ENCODE measurements around the gene ZNF484.
"Not testable (repeated sequence)": the region's sequence is repeated elsewhere in the genome, so short reads cannot be mapped to it uniquely, and the experiment has no call there.

Gene ZNF484

DNA sequence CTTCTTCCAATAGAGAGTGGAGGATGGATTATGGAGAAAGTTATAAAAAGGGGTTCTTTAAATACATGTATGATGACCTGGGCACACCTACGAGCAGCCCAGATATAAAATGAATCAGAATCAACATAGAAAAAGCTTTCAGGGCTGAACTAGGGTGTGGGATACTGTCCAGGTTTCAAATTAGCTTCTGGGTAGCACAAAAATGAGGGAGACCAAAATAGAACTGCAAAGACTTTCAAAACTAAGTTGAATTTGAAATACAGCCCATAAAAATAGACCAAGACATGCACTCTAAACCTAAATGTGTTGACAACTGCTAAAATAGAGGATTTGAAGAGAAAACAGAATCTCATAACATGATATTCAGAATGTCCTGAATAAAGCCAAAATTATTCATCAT, 17.0 kb downstream of the ZNF484 start:
- DNase-seq (ENCODE audit: low read depth in 3 of 3), result no peak

DNA sequence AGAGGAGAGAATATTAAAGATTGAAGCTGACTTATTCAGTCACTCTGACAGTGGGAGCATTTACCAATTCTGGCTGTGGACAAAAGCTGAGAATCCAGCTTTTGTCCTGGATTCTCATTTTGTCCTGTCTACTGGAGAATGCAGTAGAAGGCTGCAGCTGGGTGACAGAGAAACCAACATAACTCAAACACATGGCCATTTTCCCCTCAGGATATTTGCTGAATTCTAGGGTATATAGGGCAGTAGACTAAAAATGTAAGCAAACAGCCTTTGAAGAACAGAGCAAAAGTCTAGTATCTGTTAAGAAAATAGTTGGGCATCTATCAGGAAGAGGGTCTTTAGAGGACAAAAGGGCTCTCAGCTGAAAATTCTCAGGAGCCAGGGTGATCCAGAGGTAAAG, 20.6 kb downstream of the ZNF484 start:
- DNase-seq (ENCODE audit: low read depth in 3 of 3), result no peak

DNA sequence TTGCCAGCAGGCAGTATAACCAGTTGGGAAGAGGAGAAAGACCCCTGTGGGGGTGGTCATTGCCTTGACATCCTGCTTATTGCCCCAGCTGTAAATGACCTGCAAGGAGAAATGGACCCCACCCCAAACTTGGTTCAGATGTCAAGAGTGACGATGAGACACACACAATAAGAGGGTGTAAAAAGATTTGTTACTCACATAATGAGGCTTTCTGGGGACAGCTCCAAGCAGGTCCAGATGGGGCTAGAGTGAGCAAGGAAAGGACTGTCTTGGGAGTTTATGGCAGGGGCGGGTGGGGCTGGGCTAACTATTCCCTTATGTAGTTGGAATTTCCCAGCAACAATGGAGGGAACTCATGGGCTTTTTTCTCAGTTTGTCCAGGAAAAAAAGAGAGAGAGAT, 24.1 kb downstream of the ZNF484 start:
- no peak for DNase-seq (ENCODE audit: low read depth in 3 of 3)

DNA sequence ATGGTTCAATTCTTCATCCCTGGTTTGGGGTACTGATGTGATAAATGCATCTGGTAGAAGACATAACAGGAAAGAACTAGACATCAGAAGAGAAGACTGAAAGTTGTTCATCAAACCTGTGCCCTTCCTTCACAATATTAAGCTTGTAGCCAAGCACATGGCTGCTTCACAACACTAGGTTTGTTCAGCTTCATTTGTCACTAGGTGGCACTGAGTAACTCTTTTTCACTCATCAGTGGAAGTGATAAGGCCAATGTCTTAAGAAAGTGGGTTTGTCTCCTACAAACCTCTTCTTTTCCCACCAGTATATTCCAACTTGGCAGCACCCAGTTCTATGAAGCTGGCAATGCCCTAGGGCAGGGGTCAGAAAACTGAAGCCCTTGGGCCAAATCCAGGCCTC, 26.9 kb downstream of the ZNF484 start:
- DNase-seq (ENCODE audit: low read depth in 3 of 3), result no peak

DNA sequence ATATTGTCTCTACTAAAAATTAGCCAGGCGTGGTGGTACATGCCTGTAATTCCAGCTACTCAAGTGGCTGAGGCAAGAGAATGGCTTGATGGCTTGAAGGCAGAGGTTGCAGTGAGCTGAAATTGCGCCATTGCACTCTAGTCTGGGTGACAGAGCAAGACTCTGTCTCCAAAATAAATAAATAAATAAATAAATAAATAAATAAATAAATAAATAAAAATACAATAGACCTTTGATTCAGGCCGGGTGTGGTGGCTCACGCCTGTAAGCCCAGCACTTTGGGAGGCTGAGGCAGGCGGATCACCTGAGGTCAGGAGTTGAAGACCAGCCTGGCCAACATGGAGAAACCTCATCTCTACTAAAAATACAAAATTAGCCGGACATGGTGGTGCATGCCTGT, 29.1 kb downstream of the ZNF484 start:
- DNase-seq (ENCODE audit: low read depth in 3 of 3), result not testable (repeated sequence)

DNA sequence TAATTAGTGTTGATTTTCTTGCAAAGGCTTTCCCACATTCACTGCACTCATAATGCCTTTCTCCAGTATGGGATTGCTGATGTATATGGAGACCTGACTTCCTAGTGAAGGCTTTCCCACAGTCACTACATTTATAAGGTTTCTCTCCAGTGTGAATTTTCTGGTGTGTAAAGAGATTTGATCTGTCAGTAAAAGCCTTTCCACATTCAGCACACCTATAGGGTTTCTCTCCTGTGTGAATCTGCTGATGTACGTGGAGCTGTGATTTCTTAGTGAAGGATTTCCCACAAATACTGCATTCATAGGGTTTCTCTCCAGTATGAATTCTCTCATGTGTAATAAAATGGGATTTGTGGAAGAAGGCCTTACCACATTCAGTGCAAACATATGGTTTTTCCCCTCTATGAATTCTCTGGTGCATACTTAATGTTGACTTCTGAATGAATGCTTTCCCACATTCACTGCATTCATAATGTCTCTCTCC, 31.1 kb downstream of the ZNF484 start:
- DNase-seq (ENCODE audit: low read depth in 3 of 3), result no peak

DNA sequence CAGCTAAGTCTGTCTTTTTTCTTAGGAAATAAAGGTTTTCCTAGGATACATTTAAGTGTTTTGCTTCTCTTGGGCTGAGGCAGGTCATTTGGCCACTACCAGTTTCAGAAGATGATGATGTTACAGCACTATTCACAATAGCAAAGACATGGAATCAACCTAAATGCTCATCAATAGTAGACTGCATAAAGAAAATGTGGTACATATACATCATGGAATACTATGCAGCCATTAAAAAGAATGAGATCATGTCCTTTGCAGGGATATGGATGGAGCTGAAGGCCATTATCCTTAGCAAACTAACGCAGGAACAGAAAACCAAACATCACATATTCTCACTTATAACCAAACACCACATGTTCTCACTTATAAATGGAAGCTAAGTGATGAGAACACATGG, 39.4 kb downstream of the ZNF484 start:
- not testable (repeated sequence) for DNase-seq (ENCODE audit: low read depth in 3 of 3)

DNA sequence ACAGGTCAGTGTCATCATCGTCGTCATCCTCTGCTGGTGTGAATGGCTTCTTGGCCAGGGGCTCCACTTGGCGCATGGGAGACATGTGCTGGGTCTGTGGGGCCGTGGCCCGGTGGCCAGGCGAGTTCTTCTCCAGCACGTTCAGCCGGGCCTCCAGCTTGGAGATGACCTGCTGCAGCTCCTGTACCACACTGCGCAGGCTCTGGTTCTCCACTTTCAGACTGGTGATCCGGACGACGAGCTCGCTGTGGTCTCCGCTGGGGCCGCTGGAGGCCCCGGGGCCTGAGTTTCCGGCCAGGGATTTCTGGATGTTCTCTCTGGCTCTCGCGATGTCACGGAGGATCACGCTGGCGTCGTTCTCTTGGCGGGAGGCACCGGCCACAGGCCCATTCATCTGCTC, 40.6 kb downstream of the ZNF484 start:
- DNase-seq (ENCODE audit: low read depth in 3 of 3), result no peak

DNA sequence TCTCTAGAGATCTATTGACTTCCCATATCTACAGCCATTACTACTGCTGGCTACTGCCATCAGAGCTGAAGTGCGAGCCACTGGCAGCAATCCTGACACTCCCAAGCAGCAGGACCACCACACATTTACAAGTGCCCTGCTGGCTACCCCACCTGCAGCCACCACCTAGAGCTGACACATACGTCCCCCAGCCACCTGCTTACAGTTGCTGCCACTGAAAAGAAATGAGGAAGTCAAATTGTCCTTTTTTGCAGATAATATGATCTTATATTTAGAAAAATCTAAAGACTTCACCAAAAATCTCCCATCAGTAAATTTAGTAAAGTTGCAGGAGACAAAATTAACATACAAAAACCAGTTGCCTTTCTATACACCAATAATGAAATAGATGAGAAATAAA, 48.4 kb downstream of the ZNF484 start:
- no peak for DNase-seq (ENCODE audit: low read depth in 3 of 3)

DNA sequence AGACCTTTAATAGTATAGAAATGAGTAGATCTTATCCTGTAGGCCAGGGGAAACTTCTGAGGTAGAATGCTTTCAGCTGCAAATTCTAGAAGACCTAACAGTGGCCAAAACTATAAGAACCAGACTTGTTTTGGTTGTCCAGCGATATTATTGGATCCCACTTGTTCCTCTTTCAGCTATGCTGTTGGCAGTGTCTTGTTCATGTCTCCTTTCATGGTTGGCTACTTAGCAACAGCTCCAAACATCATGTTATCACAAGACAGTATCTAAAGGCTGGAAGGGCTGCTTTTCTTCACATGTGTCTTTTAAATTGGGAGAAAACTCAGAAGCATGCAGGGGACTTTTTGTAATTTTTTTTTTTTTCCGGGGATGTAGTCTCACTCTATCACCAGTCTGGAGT, 52.8 kb downstream of the ZNF484 start:
- not testable (repeated sequence) for DNase-seq (ENCODE audit: low read depth in 3 of 3)

DNA sequence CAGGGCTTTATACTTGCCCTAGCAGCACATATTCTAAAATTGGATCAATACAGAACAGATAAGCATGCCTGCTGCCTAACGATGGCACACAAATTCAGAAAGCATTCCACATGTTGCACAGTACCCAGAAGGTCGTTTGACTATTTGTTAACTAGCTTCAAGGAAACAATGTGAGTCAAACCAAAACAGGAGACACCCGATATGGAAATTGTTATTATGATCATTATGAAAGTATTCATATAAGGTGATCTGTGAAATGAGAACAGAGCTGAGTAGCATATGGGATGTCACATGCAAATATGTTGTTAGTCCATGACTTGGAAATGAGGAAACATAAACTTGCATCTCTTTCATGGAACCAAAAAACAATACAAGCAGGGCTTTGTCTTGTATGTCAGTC, 56.9 kb downstream of the ZNF484 start:
- no peak for DNase-seq (ENCODE audit: low read depth in 3 of 3)

DNA sequence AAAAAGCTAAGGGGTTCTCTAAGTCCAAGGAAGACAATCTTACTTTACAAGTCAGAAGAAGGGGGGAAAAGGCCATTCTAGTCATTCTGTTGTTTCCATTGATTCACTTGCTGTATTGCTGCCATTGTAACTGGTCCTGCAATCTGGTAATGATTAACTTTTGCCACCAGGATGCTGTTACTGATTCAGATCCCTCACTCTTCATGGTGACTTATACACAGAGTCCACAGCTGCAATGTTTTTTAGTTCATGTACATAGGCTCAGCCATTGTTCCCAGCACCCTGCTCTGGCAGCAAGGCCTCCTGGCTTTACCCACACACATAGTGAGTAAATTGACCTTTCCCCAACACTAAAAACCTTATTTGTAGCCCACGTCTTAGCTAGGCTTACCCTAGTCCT, 57.9 kb downstream of the ZNF484 start:
- not testable (repeated sequence) for DNase-seq (ENCODE audit: low read depth in 3 of 3)

DNA sequence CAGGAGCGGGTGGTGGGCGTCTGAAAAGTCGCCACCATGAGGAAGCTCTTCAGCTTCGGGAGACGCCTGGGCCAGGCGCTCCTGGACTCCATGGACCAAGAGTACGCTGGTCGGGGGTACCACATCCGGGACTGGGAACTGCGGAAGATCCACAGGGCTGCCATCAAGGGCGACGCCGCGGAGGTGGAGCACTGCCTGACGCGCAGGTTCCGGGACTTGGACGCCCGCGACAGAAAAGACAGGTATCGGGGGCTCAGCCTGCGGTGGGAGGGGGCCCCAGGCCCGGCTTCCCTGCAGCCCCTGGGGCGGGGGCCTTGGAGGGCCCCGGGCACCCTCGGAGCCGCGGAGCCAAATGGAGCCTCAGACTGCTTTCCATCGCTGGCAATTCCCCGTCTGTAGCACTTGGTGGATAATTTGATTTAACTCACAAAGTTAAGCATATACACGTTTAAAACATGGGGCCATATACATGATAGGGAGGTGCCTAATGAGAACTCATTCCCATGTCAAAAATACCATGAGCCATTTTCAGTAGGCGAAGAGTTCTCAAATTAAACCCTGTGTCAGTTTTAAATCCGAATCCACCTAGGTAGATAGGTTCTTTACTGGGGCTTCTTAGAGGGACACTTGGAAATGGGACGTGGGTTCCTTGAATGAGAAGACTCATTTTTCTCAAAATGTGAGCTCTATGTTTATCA, 68.1 kb downstream of the ZNF484 start:
- DNase-seq (ENCODE audit: low read depth in 3 of 3), result not testable (repeated sequence)

DNA sequence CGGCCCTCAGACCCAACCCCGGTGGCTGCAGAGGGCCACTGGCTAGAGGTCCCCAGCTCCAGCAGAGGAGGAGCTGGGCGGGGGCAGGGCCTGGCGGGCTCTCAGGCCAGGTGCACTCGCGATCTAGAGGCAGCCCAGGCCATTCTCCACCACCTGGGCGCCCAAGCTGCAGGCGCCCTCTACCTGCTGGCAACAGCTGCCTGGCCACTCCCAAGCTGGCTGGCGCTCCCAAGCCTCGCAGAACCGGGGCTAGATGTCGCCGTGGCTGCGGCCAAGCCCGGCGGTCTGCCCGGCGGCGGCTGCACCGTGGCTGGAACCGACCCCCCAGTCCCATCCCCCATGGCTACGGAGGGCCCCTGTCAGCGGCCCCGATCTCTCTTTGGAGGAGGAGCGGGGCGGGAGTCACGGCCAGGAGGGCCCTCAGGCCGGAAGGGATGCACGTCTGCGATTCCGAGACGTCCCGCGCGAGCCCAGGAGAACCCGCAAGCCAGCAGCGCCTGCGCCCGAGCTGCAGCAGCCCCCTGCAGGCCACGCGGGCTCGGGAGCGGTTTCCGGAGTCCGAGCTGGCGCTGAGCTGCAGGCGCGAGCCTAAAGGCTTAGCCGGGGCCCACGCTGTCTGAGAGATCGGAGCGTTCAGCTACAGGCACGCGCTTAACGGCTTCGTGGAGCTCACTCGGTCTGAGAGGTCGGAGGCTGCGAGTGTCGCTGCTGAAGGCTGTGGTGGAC, 68.9 kb downstream of the ZNF484 start:
- peak; percentile 4 to 26 (median 18) for DNase-seq (ENCODE audit: low read depth in 3 of 3)

DNA sequence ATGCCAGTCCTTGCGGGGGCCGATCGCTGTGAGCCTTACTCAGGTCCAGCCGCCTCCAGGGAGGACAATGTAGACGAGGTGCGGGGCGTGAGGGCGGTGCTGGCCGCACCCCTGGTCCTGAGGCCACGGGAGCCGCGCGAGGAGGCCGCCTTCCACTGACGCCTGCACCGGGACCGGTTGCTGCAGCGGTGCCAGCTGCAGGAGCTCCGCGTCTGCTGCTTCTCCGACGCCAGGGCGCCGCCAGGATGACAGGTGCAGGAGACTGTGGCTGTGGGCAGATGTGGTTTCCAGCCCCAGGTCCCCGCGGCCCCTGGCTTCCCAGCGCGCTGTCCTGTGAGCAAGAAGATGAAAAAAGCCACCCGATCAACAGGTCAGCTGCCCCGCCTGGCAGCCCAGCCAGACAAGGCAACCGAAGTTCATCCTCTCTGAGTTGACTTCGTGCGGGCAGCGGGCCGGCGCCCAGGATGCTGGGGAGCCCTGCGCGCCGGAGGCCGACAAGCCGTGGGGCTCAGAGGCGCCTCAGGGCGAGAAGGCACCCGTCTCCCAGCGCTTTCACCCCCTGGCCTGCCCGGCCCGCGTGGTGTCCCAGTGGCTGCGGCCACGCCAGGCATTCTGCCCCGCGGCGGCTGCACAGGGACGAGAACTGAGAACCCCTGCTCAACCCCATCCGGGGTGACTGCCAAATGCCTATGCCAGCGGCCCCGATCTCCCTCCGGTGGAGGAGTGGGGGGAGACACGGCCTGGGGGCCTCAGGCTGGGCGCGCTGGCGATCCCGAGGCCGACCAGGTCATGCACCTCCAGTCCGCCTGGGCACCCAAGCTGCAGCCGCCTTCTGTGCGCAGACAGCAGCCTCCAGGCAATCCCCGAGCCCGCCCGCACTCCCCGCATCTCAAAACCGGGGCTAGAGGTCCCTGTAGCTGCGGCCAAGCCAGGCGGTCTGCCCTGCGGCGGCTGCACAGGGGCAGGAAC, 69.8 kb downstream of the ZNF484 start:
- peak in 1 of 3 experiments; percentile 23 for DNase-seq (ENCODE audit: low read depth in 3 of 3)

DNA sequence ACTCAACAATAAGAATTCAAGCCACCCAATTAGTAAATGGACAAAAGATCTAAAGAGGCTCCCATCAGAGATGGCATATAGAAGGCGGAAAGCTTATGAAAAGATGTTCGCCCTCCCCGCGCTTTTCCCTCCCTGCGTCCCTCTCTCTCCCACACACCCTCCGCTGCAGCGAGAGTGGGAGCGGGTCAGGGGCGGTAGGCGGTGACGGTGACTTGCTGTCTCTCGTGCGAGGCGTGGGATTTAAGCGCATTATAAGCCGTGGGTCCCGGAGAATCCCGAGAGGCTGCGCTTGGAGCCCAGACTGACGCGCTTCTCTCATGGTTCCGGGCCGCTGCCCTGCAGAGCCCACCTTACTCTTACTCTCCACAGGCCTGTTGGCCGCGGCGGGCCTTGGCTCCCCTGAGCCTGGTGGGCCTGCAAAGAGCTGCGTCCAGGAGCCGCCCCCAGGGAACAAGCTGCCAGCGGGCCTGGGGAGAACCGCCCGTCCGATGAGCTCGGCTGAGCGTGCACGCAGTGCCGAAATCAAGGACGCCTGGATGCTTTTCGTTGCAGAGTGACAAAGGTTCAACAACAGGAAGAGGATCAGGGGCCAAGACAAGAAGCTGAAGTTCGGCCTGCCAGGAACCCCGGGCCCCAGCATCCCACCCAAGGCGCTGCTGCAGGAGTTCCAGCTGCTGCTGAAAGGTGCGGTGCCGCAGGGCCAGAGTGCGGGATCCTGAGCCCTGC, 70.6 kb downstream of the ZNF484 start:
- DNase-seq (ENCODE audit: low read depth in 3 of 3), result no peak

DNA sequence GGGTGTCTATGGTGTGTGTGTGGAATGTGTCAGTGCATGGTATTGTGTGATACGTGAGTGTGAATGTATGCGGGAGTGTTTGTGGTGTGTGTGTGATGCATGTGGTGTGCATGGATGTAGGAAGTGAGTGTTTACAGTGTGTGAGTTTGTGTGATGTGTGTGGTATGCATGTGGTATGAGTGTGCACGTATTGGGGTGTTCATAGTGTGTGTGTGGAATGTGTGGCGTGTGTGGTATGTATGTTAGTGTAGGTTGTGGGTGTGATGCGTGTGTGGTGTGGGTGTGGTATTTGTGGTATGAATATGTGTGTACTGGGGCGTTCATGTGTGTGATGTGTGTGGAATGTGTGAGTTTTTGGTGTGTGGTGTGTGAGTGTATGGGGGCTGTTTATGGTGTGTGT, 73.1 kb downstream of the ZNF484 start:
- DNase-seq (ENCODE audit: low read depth in 3 of 3), result no peak

DNA sequence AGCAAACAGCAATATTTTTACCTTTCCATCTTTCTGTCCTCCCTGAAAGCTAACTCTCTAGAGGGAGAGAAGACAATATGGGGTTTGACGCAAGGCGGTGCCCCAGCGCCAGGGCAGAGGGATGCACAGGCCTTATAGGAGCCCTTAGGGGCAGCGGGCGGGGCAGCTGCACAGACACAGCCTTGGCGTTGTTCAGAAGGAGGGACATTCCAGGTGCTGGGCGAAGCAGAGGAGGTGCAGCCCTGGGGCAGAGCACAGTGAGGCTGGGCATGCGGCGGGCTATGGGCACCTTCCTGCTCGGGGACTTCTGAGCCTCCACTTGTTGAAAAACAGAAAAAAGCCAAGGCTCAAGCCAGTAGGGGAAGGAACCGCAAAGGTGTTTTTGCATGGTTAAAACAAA, 79.5 kb downstream of the ZNF484 start:
- DNase-seq (ENCODE audit: low read depth in 3 of 3), result no peak

DNA sequence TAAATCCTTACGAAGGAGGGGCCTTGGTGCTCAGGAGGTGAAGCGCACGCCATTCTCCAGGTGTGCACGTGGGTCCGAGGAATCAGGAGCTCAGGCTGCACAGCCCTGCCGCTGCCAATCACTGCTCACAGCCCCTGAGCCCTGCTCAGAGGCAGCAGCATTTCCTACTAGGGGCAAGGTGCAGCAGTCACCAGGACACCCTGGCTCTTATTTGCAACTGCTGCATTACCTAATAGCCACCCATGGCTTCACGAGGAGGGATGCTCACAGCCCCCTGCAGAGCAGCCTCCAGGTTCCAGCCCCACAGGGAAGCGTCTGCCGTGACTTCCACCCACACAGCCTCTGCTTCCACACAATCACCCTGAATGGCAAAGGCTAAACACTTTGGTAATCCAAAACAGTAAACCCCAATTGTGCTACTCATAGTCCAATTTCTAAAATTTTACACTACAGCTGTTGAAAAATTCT, 81.5 kb downstream of the ZNF484 start:
- not testable (repeated sequence) for DNase-seq (ENCODE audit: low read depth in 3 of 3)

DNA sequence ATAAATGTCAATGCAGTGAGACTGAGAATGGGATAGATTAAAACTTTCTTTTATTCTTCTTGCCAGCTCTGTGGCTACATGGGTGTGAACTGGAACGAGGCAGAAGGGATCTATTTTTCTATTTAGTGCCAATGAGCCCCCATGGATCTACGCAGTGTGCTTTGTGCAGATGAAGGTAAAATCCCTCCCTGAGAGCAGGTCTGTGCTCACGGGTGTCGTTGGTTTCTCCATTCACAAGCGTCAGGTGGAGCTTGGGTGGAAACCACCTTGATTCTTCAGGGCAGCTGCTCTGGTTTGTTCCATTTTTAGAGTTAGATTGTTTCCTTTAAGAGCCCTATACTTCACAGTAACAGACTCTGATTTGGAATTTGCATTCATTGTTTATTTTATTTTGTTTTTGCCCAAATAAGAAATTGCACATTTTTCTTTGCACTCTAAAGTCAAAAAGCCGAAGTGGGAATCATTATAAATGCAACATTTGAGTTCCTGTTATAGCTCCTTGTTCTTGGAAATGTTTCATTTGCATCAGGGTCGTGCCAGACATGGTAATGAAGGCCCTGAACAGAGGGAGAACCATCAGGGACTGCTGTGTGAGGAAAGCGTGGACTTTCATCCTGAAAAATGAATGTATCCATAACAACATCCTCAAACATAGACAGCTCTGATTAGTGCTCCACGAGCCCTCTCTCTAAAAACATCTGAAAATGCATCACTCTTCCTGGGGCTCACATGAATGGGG, 82.1 kb downstream of the ZNF484 start:
- DNase-seq (ENCODE audit: low read depth in 3 of 3), result no peak

Measured in stimulated activated CD4-positive, alpha-beta T cell treated with anti-CD3 and anti-CD28 coated beads, TNF-alpha, amount 100 ng/mL, for 4 hours (primary cell).